Heart right ventricle (tissue), 16 donors: ENCODE data around the gene GLB1L3. TPM values are rescaled to one million over a fixed set of nuclear protein-coding genes. Genes with fewer than 3 reads are reported as not detected.

Experiments
- ATAC-seq, 8 donors: fragments of 200-7000 bp; cut with Tn5 transposase; one replicate each; pipeline ENCODE4 v1.9.1; 2020; ENCODE audit warnings: mild to moderate bottlenecking in 8 of 8, moderate library complexity in 8 of 8, moderate number of reproducible peaks in 1 of 8
- DNase-seq, 2 donors: peaks; one replicate each; pipeline ENCODE4 v3.0.0-alpha.2; 2020
- H3K27ac ChIP-seq, 10 donors: fragments of 200-600 bp; sonication (generic) in 2 of 10; one replicate each; pipeline versions ENCODE4 v1.5.0 to v1.8.0; 2020 to 2022; ENCODE audit warnings: mild to moderate bottlenecking in 3 of 10
- H3K27me3 ChIP-seq, 7 donors: fragments of 200-600 bp; one replicate each; pipeline ENCODE4 v1.8.0; 2021 to 2022; ENCODE audit warnings: mild to moderate bottlenecking in 2 of 7
- H3K36me3 ChIP-seq, 9 donors: fragments of 200-600 bp; sonication (generic) in 1 of 9; one replicate each; pipeline versions ENCODE4 v1.5.0 to v1.8.0; 2020 to 2022; ENCODE audit warnings: mild to moderate bottlenecking in 2 of 9
- H3K4me1 ChIP-seq, 9 donors: fragments of 200-600 bp; sonication (generic) in 1 of 9; one replicate each; pipeline versions ENCODE4 v1.5.0 to v1.8.0; 2020 to 2022; ENCODE audit warnings: mild to moderate bottlenecking in 4 of 9
- H3K4me3 ChIP-seq, 10 donors: fragments of 200-600 bp; sonication (generic) in 2 of 10; one replicate each; pipeline versions ENCODE4 v1.5.0 to v1.8.0; 2020 to 2022; ENCODE audit warnings: mild to moderate bottlenecking in 7 of 10, moderate library complexity in 2 of 10
- H3K9me3 ChIP-seq, 11 donors: fragments of 200-600 bp in 10 of 11; sonication (generic) in 2 of 11; one replicate each; pipeline versions ENCODE4 v1.5.0 to v1.8.0; 2013 to 2022; ENCODE audit warnings: mild to moderate bottlenecking in 2 of 11, control low read depth in 1 of 11, moderate library complexity in 1 of 11
- CTCF ChIP-seq, 9 donors: fragments of 200-600 bp; sonication (generic) in 2 of 9; IDR thresholded peaks; one replicate each; pipeline versions ENCODE4 v1.5.0 to v1.8.0; 2021 to 2022; ENCODE audit warnings: antibody characterized with exemption in 9 of 9, mild to moderate bottlenecking in 5 of 9, moderate library complexity in 1 of 9
- WGBS, 2 donors: extraction: QIAGEN DNeasy Blood & Tissue Kit; methylation state at CpG; one replicate each; pipeline ENCODE4 v1.1.7; 2013; ENCODE audit warnings: inconsistent platforms in 1 of 2; 5-methylcytosine and 5-hydroxymethylcytosine counted together
- intact Hi-C, 10 donors: fragments of 100-400 bp; cut with DNase I; formaldehyde crosslinking; loops; one replicate each; pipeline versions ENCODE4 v1.11.1 to v1.14.2; 2022
- polyA plus RNA-seq, 2 donors: library from polyadenylated mRNA; stranded (reverse); fragments of 200-250 nt; gene quantifications; one replicate each; pipeline ENCODE4 v1.2.3, GENCODE V29; 2013
- total RNA-seq, 10 donors: library from RNA; stranded (reverse); fragmentation: NEBNext Ultra II Directional in 3 of 10; extraction: Animal tissue kit (Norgen Biotek cat#: 25700) in 3 of 10; gene quantifications; one replicate each; pipeline versions ENCODE4 v1.2.1 to v1.2.4, GENCODE V29; 2021 to 2023
- donor health status: Arrhythmogenic right ventricular cardiomyopathy.
- donor health status: ischemic (EF 13 %, LVEDD 7.1; RV severe dilation, severe dysfunction).
- donor health status: healthy with polysubstance abuse.
- donor health status: DM: no; HTN: yes; CAD: no.
- donor health status: DM: no; HTN: no; CAD: no.
- donor health status: ischemic (EF 25% LVEDD 6.9; RV normal size, moderate dysfunction).
- donor health status: ischemic (EF 25% LVEDD 5.7; RV mildly dilated, moderate dysfunction).
- donor health status: healthy.
- donor health status: DM: yes; HTN: yes; CAD: no.
- donor health status: Ischemic cardiomyopathy.
- donor health status: ischemic (EF 35%, LVEDD 5.7; RV mildly dilated, moderate dysfunction).
- donor health status: nonischemic (EF 11% LVEDD 7.7; RV severe dilation, severe dysfunction).
- donor health status: DM: yes; HTN: yes; CAD: no.
- donor health status: PGD.
- donor health status: ischemic (EF 29% LVEDD 5.4; RV normal size, mild dysfunction).
- donor health status: nonischemic (EF 23%, LVEDD 6.1; RV moderate dilation, normal function).

The GLB1L3 gene
- total and polyA plus RNA-seq, 12 donors, result not detected

GRCh38 chr11:134361661-134362060 is 85.5 kb downstream of the GLB1L3 start:
- DNase-seq (no peak), ATAC-seq (no peak)
- H3K4me3 ChIP-seq, result no peak overlapping the region
- 69% methylated on average over 26 of the region's 26 CpGs for WGBS, 2 donors
- H3K27me3 ChIP-seq, result peaks cover 0 to 61% (median 49%) of the 10 kb centered on the region in 7 donors
- intact Hi-C loops, result loop anchor here in 1 of 10 donors (2.0 kb wide), 1 partner anchor 507 kb away; no protein-coding TSS in a partner anchor
- no peaks in the 10 kb centered on the region for H3K36me3 ChIP-seq
- peaks cover 0 to 4% (median 0%) of the 10 kb centered on the region in 9 donors for H3K4me1 ChIP-seq
- no peaks in the 10 kb centered on the region for H3K9me3 ChIP-seq
- H3K27ac ChIP-seq, result no peak overlapping the region
- TF ChIP-seq CTCF (IDR thresholded peaks at IDR 0.05), result no peak

GRCh38 chr11:134362192-134362901 is 86.2 kb downstream of the GLB1L3 start:
- WGBS, 2 donors, result 72 to 78% methylated on average over 32 of the region's 32 CpGs
- H3K27ac ChIP-seq, result no peak overlapping the region
- DNase-seq, result no peak

GRCh38 chr11:134363161-134363560 is 87.0 kb downstream of the GLB1L3 start:
- no peak for TF ChIP-seq CTCF (IDR thresholded peaks at IDR 0.05)
- no peak for ATAC-seq
- peaks cover 0 to 55% (median 45%) of the 10 kb centered on the region in 7 donors for H3K27me3 ChIP-seq

More at GRCh38 chr11:134362192-134362901, 86.2 kb downstream of the GLB1L3 start:
- intact Hi-C loops, result no loop called here
- Histone ChIP-seq H3K36me3 (no peaks in the 10 kb centered on the region), H3K27me3 (peaks cover 0 to 58% (median 48%) of the 10 kb centered on the region in 7 donors), H3K9me3 (no peaks in the 10 kb centered on the region), H3K4me3 (no peak overlapping the region), H3K4me1 (peaks cover 0 to 4% (median 0%) of the 10 kb centered on the region in 9 donors)
- no peak for ATAC-seq
- no peak for TF ChIP-seq CTCF (IDR thresholded peaks at IDR 0.05)

GRCh38 chr11:134363592-134363991 is 87.4 kb downstream of the GLB1L3 start:
- Histone ChIP-seq H3K36me3 (no peaks in the 10 kb centered on the region), H3K9me3 (no peaks in the 10 kb centered on the region), H3K4me3 (no peak overlapping the region), H3K27ac (no peak overlapping the region), H3K4me1 (peaks cover 0 to 4% (median 0%) of the 10 kb centered on the region in 9 donors), H3K27me3 (peaks cover 0 to 55% (median 45%) of the 10 kb centered on the region in 7 donors)
- DNase-seq (no peak), ATAC-seq (no peak)
- TF ChIP-seq CTCF (IDR thresholded peaks at IDR 0.05), result no peak
- intact Hi-C loops, result no loop called here
- 37 to 56% methylated on average over 7 of the region's 7 CpGs for WGBS, 2 donors

More at GRCh38 chr11:134363161-134363560, 87.0 kb downstream of the GLB1L3 start:
- intact Hi-C loops, result no loop called here
- no peak for DNase-seq
- H3K9me3 ChIP-seq, result no peaks in the 10 kb centered on the region
- peaks cover 0 to 4% (median 0%) of the 10 kb centered on the region in 9 donors for H3K4me1 ChIP-seq
- H3K4me3 ChIP-seq, result no peak overlapping the region
- no peak overlapping the region for H3K27ac ChIP-seq
- 89 to 90% methylated on average over 9 of the region's 9 CpGs for WGBS, 2 donors
- H3K36me3 ChIP-seq, result no peaks in the 10 kb centered on the region
